Testis (tissue), 3 donors: ENCODE measurements around the gene SLC12A4. TPM values are rescaled to one million over a fixed set of nuclear protein-coding genes. Genes with fewer than 3 reads are reported as not detected.

ENCODE experiments used
- DNase-seq: peaks from one replicate; pipeline ENCODE4 v3.0.0-alpha.2; 2019
- H3K27ac ChIP-seq, 2 donors: fragments of 200-600 bp; sonication (generic); one replicate each; pipeline ENCODE4 v1.5.1; 2019
- H3K27me3 ChIP-seq: fragments of 200-600 bp; sonication (generic); one replicate; pipeline ENCODE4 v1.5.1; 2019
- H3K36me3 ChIP-seq: fragments of 200-600 bp; sonication (generic); one replicate; pipeline ENCODE4 v1.5.1; 2017; ENCODE audit warnings: low read depth; ENCODE audit errors: missing control alignments
- H3K4me1 ChIP-seq: fragments of 200-600 bp; sonication (generic); one replicate; pipeline ENCODE4 v1.5.1; 2019
- H3K4me3 ChIP-seq, 2 donors: fragments of 200-600 bp; sonication (generic); one replicate each; pipeline ENCODE4 v1.5.1; 2017 to 2019
- H3K9me3 ChIP-seq: fragments of 200-600 bp; sonication (generic); one replicate; pipeline ENCODE4 v1.5.1; 2017
- CTCF ChIP-seq, 3 experiments: fragments of 450-650 bp in 2 of 3; fragments of 200-600 bp in 1 of 3; sonication (generic) in 1 of 3; IDR thresholded peaks; one replicate each; pipeline ENCODE4 v1.5.1; 2016 to 2019; ENCODE audit warnings: antibody characterized with exemption in 3 of 3, mild to moderate bottlenecking in 2 of 3, moderate library complexity in 1 of 3
- POLR2A ChIP-seq: fragments of 450-650 bp; IDR thresholded peaks from one replicate; pipeline ENCODE4 v1.6.1; 2017; ENCODE audit warnings: antibody characterized with exemption, mild to moderate bottlenecking, moderate library complexity
- WGBS, 2 donors: methylation state at CpG; one replicate each; pipeline ENCODE4 v1.1.5; 2018; 5-methylcytosine and 5-hydroxymethylcytosine counted together
- intact Hi-C: fragments of 100-400 bp; cut with DNase I; formaldehyde crosslinking; loops from one replicate; pipeline ENCODE4 v1.15.1; 2023; ENCODE audit warnings: low total_unique reads
- polyA plus RNA-seq: library from polyadenylated mRNA; stranded (reverse); fragments of 350-450 nt; fragmentation: Illumina TruSeq; extraction: RNeasy Lipid Tissue Mini Kit (QIAGEN cat#74804); gene quantifications from one replicate; pipeline ENCODE4 v1.2.3, GENCODE V29; 2014; ENCODE audit warnings: low read depth, low replicate concordance; ENCODE audit not compliant: insufficient read depth
- total RNA-seq, 2 donors: library from RNA; depleted of rRNA; stranded (reverse); fragments of >200 nt; gene quantifications; one replicate each; pipeline ENCODE4 v1.2.3, GENCODE V29; 2016

SLC12A4 gene
- total and polyA plus RNA-seq, 3 donors from 2014 or later = 46.7 to 68.4 (median 64.3) TPM

- H3K4me3 ChIP-seq = no peak overlapping the region
- H3K9me3 ChIP-seq = no peaks in the 10 kb centered on the region
- H3K4me1 ChIP-seq = peaks cover 18% of the 10 kb centered on the region
- intact Hi-C loops = no loop called here
- 64 to 77% methylated on average over 5 to 16 of the region's 16 CpGs for WGBS, 2 donors
- DNase-seq = peak; percentile 75
- TF ChIP-seq POLR2A (no peak), CTCF (IDR thresholded peaks at IDR 0.05) (peak; percentile 65 to 80 (median 75))
- no peaks in the 10 kb centered on the region for H3K36me3 ChIP-seq
- H3K27me3 ChIP-seq = no peaks in the 10 kb centered on the region
- no peak overlapping the region for H3K27ac ChIP-seq
Measured at GRCh38 chr16:67928561-67929364, 39.7 kb downstream of the SLC12A4 start.

GRCh38 chr16:67928147-67928546 lies 40.3 kb downstream of the SLC12A4 start:
- no peak for DNase-seq
- no peaks in the 10 kb centered on the region for H3K36me3 ChIP-seq
- no peak overlapping the region for H3K27ac ChIP-seq
- 84 to 94% methylated on average over 3 to 7 of the region's 7 CpGs for WGBS, 2 donors
- H3K9me3 ChIP-seq = no peaks in the 10 kb centered on the region
- TF ChIP-seq POLR2A (no peak), CTCF (IDR thresholded peaks at IDR 0.05) (no peak)
- no peaks in the 10 kb centered on the region for H3K27me3 ChIP-seq
- intact Hi-C loops = no loop called here
- H3K4me3 ChIP-seq = no peak overlapping the region
- peaks cover 18% of the 10 kb centered on the region for H3K4me1 ChIP-seq

GRCh38 chr16:67927131-67927941 lies 41.1 kb downstream of the SLC12A4 start:
- Histone ChIP-seq H3K4me1 (peaks cover 18% of the 10 kb centered on the region), H3K27me3 (no peaks in the 10 kb centered on the region), H3K9me3 (no peaks in the 10 kb centered on the region), H3K36me3 (no peaks in the 10 kb centered on the region), H3K4me3 (no peak overlapping the region), H3K27ac (no peak overlapping the region)
- WGBS, 2 donors = 91 to 97% methylated on average over 7 to 22 of the region's 22 CpGs
- no peak for DNase-seq
- intact Hi-C loops = no loop called here
- no peak for TF ChIP-seq CTCF (IDR thresholded peaks at IDR 0.05)
- TF ChIP-seq POLR2A = no peak

GRCh38 chr16:67926181-67926750 lies 42.2 kb downstream of the SLC12A4 start:
- intact Hi-C loops = no loop called here
- WGBS, 2 donors = 39 to 40% methylated on average over 12 to 13 of the region's 13 CpGs
- no peaks in the 10 kb centered on the region for H3K9me3 ChIP-seq
- H3K36me3 ChIP-seq = no peaks in the 10 kb centered on the region
- H3K4me1 ChIP-seq = peaks cover 12% of the 10 kb centered on the region
- no peak overlapping the region for H3K4me3 ChIP-seq
- TF ChIP-seq POLR2A = no peak
- no peak for TF ChIP-seq CTCF (IDR thresholded peaks at IDR 0.05)
- H3K27me3 ChIP-seq = no peaks in the 10 kb centered on the region
- peak overlapping the region; percentile 37 to 68 for H3K27ac ChIP-seq
- no peak for DNase-seq
